NCI-H2196 (cell line): ENCODE data around the gene ZMIZ1.
"Not testable (repeated sequence)": the region's sequence is repeated elsewhere in the genome, so short reads cannot be mapped to it uniquely, and the experiment has no call there.

Experiments used
- DNase-seq: peaks from one replicate; lab custom pipeline; 2025; ENCODE audit not compliant: unreplicated experiment; lab: John Stamatoyannopoulos, UW

ZMIZ1 gene

GRCh38 chr10:79335094-79335469 lies 266.3 kb downstream of the ZMIZ1 start:
- DNase-seq: no peak

DNA sequence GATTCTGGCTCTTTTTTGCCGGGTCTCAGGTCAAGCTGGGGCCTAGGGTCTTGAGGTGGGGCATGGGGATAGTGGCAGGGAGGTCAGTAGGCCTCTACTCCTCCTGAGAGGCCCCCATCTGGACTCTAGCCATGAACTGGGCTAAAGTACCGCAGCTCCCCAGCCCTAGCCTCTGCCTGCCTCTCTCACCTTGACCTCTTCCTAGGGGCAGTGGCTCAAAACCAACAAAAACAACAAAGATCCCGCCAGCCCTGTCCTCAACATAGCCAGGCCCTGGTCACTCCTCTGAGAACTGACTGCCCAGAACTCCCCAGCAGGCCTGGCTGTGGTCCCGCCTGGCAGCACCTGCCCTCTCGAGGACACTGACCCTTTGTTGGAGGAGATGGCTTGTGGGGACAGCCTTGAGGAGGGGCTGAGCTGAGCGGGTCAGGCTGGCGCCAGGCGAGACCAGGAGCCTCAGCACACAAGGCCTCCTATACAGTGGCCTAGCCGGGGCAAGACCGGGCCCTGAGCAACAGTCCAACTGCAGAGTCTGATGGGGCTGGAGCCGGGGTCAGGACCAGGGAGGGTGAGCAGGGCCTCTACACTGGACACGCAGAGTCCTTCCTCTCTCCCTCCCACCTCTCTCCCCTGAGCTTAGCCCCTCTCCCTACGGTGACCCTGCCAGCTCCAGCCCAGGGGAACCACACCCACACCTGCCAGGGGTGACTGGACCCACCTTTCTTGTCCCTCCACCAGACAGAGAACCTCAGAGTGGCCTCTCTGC lies 266.9 kb downstream of the ZMIZ1 start:
- peak; percentile 41 for DNase-seq

DNA sequence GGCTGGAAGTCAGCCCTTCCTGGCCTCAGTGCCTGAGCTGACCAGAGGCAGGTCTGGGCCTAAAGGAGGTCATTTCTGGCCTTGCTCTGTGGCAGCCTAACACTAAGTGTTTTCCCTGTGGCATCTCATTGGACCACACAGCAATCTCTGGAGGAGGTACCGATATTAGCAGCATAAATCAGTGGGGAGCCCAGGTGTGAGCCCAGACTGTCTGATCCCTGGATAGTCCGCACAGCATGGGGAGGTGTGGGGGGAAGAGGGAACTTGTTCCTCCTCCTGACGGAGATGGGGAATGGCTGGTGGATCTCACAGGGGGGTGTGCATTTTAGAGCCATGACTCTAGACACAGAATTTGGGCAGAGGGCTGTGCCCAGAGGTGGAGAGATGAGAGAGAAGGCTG lies 267.5 kb downstream of the ZMIZ1 start:
- no peak for DNase-seq

DNA sequence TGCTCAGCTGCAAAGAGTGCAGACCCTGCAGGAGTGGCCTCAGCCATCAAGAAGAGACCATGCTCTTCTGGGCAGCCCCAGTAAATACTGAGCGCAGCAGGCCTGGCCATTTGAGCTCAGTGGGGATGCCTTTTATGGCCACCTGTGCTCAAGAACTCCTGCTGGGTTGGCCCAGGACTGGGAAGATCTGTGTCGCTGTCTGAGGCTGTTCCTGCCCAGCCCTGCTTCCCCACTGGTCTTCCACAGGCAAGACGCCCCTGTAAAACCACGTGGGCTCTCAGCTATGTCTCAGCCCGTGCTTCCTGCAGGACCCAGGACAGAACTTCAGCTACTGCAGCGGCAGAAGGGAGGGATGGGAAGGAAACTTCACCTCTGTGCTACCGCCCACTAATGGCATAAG lies 268.0 kb downstream of the ZMIZ1 start:
- no peak for DNase-seq

GRCh38 chr10:79337783-79338469 lies 269.2 kb downstream of the ZMIZ1 start:
- not testable (repeated sequence) for DNase-seq

DNA sequence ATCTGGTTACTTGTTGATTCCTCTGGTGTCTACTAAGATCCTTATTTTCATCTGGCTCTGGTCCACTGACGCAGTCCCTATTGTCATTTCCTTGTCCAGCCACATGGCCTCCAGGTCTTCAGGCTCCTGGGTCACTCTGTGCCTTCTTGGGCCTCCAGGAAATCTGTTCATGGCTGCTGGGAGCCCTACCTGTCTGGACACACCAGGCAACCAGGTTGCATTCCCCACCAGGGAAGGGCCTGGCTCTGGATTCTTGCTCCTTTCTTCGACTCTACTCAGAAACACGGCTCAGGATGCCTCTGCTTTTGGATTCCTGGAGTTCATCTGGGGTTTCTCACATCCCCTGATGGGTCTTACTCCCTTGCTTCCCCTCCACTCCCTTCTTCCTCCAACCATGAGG lies 270.5 kb downstream of the ZMIZ1 start:
- no peak for DNase-seq

- no peak for DNase-seq
Observed at GRCh38 chr10:79340646-79341244, 272.0 kb downstream of the ZMIZ1 start.

GRCh38 chr10:79342295-79342761 lies 273.6 kb downstream of the ZMIZ1 start:
- DNase-seq: no peak

- DNase-seq: no peak
Observed at GRCh38 chr10:79342811-79343561, 274.2 kb downstream of the ZMIZ1 start.

DNA sequence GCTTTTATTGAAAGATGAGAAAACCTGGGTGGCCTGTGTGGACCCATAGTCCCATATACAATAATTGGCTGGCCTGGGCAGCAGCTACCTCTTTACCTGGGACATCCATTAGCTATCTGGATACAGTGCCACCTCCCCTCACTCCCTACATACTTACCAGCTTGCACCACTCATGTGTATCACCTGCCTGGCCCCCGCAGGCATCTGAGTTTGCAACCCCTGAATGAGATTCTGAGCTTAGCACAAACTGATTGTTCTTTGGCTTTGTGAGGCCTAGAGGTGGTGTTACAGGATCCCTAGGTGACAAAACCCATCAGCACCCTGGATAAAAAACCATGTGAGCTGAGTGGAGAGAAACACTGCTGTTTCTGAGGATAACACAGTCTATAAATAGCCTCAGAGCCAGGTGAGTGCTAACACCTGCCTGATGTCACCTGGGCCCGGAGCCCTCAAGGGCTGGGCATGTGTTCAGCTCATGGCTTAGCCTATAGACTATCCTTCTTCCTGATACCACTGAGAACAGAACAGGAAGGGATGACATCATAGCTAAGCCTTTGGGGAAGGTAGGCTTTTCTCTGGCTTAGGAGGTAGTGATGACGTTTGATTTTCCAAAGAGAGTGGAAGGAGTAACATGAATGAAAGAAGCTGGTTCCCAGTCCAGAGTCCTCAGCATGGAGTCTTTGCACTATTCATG lies 275.9 kb downstream of the ZMIZ1 start:
- DNase-seq: peak; percentile 51

- no peak for DNase-seq
Observed at GRCh38 chr10:79345241-79346011, 276.7 kb downstream of the ZMIZ1 start.

- DNase-seq: no peak
Observed at GRCh38 chr10:79346012-79346340, 277.2 kb downstream of the ZMIZ1 start.

- DNase-seq: no peak
Observed at GRCh38 chr10:79346388-79347225, 277.8 kb downstream of the ZMIZ1 start.

GRCh38 chr10:79347226-79347893 lies 278.6 kb downstream of the ZMIZ1 start, which contains the start of gene PPIF:
PPIF (plus strand) TSS chr10:79347469; CDS start chr10:79347549, 80 bp downstream.
- peak; percentile 85 for DNase-seq

DNA sequence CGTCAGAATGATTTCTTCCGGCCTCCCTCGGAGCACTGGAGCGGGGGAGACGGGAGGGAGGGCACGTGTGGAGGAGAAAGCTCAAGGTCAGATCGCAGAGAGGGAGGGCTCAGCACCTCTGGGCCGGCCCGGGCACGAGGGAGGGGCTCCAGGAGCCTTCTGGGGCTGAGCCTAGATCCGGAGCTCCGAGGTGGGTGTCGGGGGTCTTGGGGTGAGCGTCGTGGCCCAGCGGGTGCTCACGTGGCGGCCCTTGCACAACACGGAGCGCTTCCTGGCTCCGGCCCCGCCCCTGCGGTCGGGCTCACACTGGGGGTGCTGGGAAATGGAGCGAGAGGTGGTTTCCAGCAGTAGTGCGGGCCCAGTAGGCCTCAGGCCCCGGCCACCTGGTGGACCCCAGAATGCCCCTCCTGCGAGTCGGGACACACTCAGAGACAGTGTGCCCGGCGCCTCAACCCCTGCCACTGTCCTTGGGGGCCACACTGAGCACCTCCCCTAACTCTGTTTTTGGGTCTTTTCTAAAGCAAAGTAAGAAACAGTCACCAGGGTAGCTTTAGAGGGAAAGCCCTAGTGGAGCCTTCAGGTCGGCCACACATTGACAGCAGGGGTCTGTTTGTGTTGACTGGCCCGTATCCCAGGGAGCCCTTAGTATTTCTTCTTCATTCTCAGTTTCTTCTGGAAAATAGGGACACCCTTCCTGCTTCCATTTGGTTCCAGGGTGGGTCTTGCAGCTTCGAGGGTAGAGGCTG lies 279.3 kb downstream of the ZMIZ1 start:
- peak; percentile 13 for DNase-seq

GRCh38 chr10:79348640-79348988 lies 279.8 kb downstream of the ZMIZ1 start:
- DNase-seq: no peak

- DNase-seq: no peak
Observed at GRCh38 chr10:79349072-79349491, 280.3 kb downstream of the ZMIZ1 start.
